HG02981 (cell line): ENCODE results near the gene RALGAPA2.

Source experiments
- ATAC-seq: cut with Tn5 transposase; IDR thresholded peaks from one replicate; pipeline ENCODE4 v1.9.1; 2021; ENCODE audit warnings: mild to moderate bottlenecking, moderate library complexity; ENCODE audit not compliant: unreplicated experiment

The RALGAPA2 gene

DNA sequence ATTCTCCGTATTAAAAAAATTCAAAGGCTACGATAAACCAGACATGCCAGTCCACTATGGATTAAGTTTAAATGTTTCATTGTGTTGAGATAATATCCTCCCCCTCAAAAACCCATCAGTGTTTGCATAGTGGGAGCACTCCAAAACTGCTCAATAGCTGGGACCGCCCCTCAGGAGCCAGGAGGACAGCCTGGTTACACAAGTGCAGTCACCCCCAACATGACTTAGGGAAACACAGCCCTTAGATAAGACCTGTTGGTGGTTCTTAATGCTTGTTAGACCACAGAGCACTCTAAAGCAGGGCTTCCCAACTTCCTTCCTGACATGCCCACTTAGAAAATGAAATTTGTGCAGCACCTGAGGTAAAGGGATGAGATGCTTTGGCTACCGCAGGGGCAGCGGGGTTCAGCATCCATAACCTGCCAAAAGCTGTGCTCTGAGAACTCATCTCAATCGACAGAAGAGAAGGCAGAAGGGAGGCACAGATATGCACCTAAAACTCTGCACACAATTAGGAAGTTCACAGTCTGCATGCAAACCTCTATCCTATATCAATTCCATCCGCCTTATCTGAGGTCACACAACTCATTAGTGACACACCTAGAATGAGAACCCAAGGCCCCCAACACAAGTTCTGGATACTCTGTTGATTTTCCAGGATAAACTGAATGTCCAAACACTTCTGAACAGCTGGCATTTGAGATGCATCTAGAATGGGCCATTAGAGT, 74.3 kb downstream of the RALGAPA2 start:
- no peak for ATAC-seq

DNA sequence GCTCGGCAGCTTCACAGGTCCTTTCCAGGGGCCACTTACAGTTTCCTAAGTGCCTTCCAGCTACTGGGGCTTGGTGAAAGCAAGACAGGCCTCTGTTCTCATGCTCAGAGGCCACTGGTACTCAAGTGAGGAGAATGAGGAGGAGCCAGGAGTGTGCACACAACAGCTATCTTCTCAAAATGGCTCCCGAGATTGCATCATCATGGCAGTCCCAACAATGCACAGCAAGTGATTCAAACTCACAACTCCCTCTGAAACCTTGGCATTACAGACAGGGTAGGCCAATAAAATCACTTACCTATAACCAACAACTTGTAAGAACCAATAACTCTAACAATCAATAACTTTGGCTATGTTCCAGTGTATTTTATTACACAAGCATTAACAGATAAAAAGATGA, 77.4 kb downstream of the RALGAPA2 start:
- ATAC-seq, result no peak

DNA sequence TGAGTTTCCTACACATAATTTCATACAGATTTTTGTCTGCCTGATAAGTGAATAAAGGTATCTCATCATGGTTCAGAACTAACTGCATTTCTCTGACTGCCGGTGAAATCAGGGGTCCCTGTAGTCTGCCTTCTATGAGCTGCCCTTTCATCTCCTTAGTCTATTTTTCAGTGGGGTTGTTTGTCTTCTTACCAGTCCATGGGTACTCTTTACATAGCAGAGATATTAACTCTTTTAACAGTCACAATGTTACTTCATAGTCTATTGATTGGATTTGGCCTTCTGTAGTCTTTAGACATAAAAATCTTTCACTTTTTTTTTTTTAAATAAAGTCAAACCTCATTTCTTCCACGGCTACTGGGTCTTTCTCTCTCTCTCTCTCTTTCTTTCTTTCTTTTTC, 79.8 kb downstream of the RALGAPA2 start:
- ATAC-seq, result no peak

DNA sequence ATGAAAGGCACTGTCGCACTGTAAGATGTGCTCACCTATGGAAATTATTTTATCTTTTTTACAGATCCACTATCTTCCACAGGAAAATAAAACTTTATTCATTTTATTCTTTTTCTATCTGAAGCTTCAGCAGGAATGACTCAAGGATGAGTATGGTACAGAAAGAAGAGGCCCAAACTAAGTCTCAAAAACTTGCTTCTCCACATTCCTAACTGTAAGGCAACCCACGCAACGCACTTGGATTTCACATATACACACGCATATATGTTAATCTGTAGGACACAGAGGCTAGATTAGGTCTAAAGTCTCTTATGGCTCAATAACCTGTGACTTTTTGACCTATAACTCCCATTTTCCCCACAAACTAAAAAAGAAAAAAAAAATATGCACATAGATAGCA, 81.9 kb downstream of the RALGAPA2 start:
- ATAC-seq, result no peak

DNA sequence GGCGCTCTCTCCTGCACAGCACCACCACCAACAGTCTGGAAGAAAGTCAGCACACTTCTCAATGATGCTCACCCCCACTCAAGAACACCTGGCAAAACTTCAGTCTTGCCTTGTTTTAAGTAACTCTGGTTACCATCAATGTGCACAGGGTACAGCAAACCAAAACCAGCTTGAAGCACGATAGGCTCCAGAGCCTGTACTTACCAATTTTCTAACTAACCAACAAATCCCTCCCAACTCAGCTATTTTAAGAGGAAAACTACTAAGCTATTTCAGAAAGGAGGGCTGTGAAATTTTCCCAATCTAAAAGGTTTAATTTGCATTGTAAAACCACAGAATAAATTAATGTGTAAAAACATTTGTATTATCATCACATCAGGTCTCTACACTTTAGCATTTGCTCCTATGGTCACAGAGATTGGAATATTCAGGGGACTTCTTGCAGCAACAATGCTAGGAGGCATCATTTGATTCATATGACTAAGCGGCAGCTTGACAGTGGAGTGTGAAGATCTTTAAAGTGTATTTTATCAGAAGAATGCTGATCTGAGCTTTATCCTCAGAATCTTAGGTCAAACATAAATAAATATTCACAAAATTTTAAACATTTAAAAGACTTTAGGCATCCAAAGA, 82.8 kb downstream of the RALGAPA2 start:
- ATAC-seq, result no peak

DNA sequence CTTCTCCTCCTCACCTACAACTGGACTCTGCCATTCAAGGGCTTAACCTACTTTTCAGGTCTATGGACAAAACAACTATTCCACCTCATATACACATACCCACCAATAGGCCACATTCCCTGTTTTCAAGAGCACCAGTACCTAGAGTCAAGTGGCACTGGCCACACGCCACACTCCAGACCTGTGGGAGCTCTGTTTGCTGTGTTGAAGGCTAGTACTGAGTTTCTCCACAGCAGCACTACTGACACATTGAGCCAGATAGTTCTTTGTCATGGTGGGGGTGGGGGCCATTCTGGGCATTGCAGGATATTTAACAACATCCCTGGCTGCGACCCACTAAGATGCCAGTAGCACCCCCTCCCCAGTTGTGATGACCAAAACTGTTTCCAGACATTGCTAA, 84.1 kb downstream of the RALGAPA2 start:
- ATAC-seq, result no peak

DNA sequence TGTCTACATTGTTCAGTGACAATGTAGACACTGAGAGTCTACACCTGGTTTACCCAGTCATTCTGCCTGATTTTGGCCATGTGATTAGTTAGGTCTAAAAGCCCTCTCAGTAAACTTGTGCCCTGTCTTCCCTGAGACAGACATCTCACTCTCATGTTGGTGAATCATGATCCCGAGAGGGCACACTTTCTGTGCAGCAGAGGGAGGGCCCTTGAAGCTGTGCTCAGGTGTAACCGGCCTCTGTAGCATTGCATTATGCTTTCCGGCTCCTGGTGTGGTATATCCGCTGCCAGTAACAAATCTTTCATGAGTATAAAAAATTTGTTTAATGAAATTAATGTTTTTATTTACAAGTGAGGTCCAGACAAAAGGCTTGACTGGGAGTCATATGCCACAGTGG, 85.0 kb downstream of the RALGAPA2 start:
- ATAC-seq, result no peak

DNA sequence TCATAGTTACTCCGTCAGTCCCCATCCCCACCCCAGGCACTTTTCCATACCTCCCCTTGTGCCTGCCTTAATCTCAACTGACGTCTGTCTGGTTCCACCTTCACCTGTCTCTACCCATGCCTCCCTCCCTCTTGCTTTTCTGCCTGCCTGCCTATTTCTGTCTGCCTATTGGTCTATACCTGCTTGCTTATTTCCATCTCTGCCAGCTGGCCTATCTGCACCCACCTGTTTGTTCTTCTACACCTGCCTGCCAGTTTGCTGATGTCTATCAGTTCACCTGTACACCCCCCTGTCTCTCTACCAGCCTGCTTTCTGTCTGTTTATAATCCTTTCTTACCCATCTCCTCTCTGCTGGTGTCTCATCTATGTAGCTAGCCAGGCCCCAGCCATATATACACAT, 87.5 kb downstream of the RALGAPA2 start:
- ATAC-seq, result no peak

DNA sequence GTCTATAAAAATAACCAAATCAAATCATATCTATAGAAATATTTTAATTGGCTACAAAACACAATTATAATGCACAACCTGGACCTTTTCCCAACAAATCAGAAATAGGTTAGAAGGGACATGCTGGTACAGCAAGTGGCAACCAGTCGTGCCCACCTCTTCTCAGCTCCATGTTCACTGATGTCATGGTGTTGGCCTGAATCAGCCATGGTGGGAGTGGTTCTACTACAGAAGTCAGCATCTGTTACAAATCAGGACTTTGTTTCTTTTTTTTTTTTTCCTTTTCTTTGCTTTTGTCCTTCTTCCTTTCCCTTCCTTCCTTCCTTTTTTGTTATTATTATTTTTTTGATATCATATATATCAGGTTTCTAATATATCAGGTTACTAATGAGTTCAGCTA, 91.2 kb downstream of the RALGAPA2 start:
- ATAC-seq, result no peak

DNA sequence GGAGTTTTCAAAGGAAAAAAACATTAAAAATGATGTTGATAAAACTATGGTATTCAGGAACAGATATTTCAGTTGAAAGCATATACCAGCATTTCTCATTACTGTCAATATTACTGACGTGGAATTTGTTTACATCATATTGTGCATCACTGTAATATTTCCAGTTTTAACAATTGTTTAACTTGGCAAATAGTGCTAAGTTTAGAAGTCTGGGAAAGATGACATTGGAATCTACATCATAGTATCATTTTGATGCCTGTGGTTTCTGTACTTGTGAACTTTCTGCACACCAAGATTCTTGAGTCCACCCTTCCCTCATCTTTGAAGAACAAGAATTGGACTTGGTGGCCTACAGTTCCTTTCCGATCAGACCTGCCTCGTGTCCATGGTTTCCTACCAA, 98.1 kb downstream of the RALGAPA2 start:
- no peak for ATAC-seq

DNA sequence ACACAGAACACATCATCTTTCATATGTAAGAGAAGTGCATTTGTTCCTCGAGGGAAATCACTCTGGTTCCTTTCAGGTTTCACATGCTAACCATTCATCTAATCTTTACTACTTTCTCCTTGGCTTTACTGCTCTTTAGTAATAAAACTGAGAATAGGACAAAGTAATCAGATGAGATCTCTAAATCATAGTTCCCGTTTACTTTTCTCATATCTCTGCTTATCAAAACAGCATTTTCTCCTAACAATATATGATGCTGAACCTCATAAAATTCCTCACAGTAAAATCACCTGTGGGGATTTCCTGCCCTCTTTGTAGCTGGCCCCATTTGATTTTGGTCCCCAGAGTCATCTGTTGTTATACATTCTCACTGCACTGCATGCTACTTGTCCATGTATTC, 100.2 kb downstream of the RALGAPA2 start:
- ATAC-seq, result no peak

DNA sequence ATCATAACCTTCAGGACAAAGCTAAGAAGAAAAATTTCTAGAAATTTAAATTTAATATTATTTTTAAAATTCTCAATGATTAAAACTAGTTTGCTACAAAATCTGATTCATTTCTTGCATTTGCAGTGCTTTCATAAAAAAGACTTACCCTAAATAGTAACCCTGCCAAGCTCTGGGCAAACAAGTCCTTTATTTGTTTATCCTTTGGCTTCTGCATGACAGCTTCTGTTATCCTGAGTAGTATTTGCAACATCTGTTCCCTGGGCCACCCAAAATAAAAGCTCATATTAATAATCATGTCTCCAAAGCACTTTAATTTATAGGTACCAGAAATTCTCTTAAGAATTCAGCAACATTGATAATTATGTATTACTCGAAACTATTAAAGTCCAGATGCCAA, 101.3 kb downstream of the RALGAPA2 start:
- ATAC-seq, result no peak

DNA sequence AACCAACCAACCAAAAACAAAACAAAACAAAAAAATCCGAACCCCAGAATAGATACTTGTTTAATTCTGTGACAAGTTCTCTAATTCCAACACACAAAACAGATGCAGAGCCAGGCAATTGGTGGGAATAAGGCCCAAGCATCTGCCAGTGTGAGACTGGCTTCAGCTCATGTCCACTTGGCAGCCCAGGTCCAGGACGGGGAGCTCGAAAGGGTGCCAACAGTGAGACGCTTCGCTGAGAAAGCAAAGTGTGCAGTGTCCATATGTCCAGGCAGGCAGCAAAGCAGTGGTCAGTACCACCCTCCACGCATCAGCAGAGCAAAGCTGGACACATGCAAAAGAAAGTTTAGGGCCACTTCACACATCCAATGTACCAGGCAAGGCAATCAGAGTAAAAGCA, 102.9 kb downstream of the RALGAPA2 start:
- ATAC-seq, result no peak

DNA sequence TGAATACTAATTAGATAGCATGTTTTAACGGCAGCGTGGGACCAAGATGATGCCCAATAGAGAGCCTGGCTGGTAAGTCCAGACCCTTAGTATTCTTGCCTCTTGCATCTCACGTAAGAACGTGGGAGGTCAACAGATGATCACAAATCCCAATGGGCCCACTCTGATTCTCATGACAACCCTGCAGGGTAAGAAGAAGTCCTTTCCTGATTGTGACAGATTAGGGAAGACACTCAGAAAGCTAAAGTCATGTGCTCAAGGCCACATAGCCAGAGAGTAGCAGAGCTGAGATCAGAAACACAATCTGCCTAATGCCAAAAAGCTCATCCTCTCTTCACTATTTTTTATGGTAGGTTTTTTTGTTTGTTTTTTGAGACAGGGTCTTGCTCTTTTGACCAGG, 103.8 kb downstream of the RALGAPA2 start:
- no peak for ATAC-seq

DNA sequence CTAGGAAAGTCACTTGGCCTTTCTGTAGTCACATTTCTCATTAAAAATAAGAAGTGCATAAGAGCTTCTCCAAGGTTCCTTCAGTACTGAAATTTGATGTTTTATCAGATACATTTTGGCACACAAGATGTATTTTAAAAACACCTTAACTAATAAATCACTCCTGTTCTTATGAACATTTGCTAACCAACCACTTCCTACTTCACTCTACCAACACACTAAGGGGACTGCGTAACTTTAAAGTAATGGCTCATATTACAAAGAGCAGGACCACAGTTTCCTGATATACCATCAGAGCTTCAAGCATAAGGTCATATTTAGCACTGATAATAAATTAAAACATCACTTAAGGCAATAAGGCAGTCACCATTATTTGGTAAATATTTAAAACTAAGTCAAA, 104.4 kb downstream of the RALGAPA2 start:
- ATAC-seq, result no peak

DNA sequence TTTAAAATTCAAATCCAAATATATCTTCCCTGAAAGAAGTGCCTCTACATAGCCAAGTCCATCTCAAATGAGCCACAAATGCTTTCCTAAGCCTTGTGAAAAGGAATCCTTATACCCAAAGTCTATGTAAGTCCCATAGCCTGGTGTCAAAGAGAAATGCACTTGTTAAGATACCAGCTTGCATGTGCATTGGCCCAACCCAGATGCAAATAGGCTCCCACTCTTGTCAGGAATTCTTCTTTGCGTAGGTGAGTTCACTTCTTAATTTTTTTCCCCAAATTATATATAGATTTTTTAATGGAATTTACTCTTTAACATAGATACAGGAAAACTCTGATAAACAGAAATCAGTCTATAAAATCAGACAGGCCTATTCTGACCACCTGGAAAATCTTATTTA, 105.6 kb downstream of the RALGAPA2 start:
- ATAC-seq, result no peak

DNA sequence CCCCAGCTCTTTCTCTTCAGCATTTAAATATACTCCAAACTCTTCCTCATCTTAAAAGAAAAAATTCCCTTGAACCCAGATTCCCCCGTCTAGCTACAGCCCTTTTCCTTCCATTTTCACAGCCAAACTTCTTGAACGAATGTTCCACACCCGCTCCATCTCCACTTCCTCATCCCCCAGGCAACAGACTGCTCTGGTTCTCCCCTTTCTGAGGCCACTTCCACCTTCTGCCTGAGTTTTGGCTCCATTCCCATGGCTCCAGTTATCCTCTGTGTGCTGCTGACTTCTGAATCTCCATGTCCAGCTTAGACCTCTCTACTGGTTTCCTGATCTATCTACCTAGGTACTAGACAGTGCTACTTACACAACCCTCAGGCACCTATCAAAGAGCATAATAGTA, 106.4 kb downstream of the RALGAPA2 start:
- no peak for ATAC-seq

DNA sequence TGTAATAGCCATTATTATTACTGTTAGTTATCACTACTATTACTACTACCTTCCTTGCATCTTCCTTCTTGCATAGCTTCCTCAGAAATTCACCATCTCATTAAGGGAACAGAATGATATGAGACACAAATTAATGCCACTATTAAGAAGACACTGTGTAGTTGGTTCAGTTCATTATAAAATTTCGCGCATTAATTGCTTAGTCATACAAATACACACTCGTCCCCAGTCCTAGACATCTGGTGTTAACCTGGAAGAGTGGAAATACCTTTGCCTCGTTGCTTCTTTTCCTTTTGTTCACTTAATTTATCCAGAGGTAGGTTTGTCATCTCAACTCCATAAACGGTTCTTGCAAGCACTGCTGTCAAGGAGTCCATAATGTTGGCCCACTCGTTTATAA, 107.5 kb downstream of the RALGAPA2 start:
- no peak for ATAC-seq

DNA sequence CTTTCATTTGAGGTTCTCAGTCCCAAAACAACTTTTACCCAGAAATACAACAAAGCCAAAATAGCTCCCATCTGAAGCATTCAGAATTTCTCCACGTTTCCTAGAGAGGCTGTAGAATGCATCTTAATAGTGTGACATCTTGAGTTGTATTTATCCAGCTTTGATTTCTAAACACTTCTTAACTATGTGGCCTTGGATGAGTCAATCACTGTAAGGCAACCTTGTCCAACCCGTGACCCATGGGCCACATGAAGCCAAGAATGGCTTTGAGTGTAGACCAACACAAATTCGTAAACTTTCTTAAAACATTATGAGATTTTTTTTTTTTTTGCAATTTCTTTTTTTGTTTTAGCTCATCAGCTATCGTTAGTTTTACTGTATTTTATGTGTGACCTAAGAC, 108.1 kb downstream of the RALGAPA2 start:
- no peak for ATAC-seq

DNA sequence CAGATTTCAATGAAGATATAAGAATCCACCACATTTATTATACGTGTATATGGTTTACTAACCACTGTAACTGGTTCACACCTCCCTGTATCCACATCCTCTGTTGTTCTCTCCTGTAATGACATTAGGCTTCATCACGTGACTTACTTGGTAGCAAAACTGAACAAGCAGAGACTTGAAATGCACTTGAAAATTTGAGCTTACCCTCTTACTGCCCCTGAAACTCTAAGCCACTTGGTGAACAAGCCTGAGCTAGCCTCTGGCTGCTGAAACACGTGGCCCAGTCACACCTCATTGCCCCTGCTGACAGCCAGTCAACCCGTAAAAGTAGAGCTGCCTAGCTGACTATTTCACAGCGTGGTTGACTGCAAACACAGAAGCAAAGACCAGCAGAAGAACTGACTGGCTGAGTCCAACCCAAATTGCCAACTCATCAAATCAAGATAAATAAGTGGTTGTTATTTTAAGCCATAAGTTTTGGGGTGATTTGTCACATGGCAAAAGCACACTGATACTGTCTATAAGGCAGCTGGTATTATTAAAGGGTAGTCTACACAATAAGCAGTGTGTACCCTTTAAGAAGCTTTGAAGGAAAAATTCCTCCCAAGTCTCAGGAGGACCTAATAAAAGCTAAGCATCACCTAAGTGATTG, 109.0 kb downstream of the RALGAPA2 start:
- ATAC-seq, result peak; percentile 98

DNA sequence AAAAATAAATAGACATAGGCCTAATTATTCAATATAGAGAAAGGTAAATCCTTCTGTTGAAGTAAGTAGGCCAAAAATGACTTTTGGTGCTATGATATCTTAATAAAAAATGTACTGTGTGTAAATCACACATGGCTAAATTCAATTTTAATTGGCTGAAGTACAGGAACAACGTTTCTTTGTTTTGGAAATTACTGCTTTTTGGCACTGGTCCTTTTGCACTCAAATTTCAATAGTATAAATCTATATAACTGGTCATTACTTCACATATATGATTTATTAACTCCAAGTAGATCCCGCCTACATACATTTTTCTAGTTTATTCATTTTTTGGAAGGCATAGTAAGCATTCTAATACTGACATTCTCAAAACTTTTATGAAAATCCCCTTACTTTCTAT, 114.5 kb downstream of the RALGAPA2 start:
- ATAC-seq, result no peak

DNA sequence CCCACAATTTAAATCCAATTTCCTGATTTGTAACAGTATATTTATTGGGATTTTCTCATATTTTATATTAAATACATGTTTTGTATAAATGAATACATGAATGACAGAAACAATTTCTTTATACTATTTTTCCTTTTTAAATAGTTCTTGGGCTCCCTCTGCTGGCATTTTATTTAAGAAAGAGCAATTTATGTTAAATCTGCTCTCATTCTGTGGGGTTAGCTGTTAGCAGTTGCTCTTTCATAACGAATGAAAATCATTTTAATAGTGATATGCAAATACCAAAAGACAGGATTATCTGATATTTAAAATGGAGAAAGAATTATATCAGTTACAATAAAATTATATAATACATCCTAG, 118.3 kb downstream of the RALGAPA2 start:
- no peak for ATAC-seq
